Mucosa of descending colon (tissue), 3 donors: Measurements from ENCODE around the gene OR4C5. TPM values are rescaled to one million over a fixed set of nuclear protein-coding genes. Genes with fewer than 3 reads are reported as not detected.
"Not testable (repeated sequence)": the region's sequence is repeated elsewhere in the genome, so short reads cannot be mapped to it uniquely, and the experiment has no call there.

ENCODE experiments used
- ATAC-seq: fragments of 200-7000 bp; cut with Tn5 transposase; one replicate; pipeline ENCODE4 v1.9.1; 2020; ENCODE audit warnings: mild to moderate bottlenecking, moderate library complexity
- DNase-seq, 3 donors: peaks; one replicate each; pipeline ENCODE4 v3.0.0-alpha.2; 2020
- H3K36me3 ChIP-seq: fragments of 200-600 bp; one replicate; pipeline ENCODE4 v1.8.0; 2021; ENCODE audit warnings: low read depth, mild to moderate bottlenecking
- H3K4me1 ChIP-seq: fragments of 200-600 bp; one replicate; pipeline ENCODE4 v1.8.0; 2021; ENCODE audit warnings: low read depth, mild to moderate bottlenecking
- H3K4me3 ChIP-seq: fragments of 200-600 bp; one replicate; pipeline ENCODE4 v1.8.0; 2021; ENCODE audit warnings: mild to moderate bottlenecking
- H3K9me3 ChIP-seq: fragments of 200-600 bp; one replicate; pipeline ENCODE4 v1.8.0; 2021; ENCODE audit warnings: mild to moderate bottlenecking
- CTCF ChIP-seq: fragments of 200-600 bp; IDR thresholded peaks from one replicate; pipeline ENCODE4 v1.8.0; 2022; ENCODE audit warnings: antibody characterized with exemption, mild to moderate bottlenecking
- intact Hi-C, 2 donors: fragments of 100-400 bp; cut with DNase I in 1 of 2; cut with micrococcal nuclease in 1 of 2; formaldehyde crosslinking; loops; one replicate each; pipeline versions ENCODE4 v1.11.0 to v1.11.1; 2022; cut with DNase I, micrococcal nuclease
- total RNA-seq, 3 donors: library from RNA; stranded (reverse); fragmentation: NEBNext Ultra II Directional in 2 of 3; extraction: Animal tissue kit (Norgen Biotek cat#: 25700) in 2 of 3; gene quantifications; one replicate each; pipeline versions ENCODE4 v1.2.1 to v1.2.4, GENCODE V29; 2021 to 2023
- donor health status: DM: no; HTN: no; CAD: no; lungs with moderate emphysema.
- donor health status: DM: no; HTN: no; CAD: no.
- donor health status: DM: no; HTN: yes; CAD: no.

OR4C5 gene
- total RNA-seq, 3 donors from 2014 or later: not detected

- H3K4me3 ChIP-seq: no peak overlapping the region
- intact Hi-C loops: no loop called here
- no peak for TF ChIP-seq CTCF
Observed at GRCh38 chr11:48341466-48341865, 24.8 kb downstream of the OR4C5 start.

DNA sequence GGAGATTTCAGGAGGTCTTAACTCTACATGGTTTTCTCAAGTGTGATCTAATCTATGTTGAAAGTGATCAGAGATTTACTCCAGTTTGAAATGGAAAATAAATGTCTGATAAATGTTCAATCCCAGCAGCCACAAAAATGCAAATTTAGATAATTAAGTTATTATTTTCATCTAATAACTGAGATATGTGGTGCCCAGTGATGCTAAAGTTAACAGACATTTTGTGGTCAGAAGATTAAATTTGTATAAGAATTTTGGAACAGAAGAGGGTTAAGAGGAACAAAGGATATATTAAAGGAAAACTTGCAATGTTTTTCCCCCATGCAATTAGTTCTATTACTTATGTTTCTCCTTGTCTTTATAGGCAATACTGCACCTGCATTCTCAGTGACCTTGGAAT is 41.6 kb downstream of the OR4C5 start, which contains the start of gene OR4C3:
OR4C3 (plus strand) TSS at position 301 of the 400 bp plus-strand sequence. CDS start 102 bp downstream, outside the sequence.
- ATAC-seq, H3K4me3 ChIP-seq, H3K36me3 ChIP-seq, intact Hi-C loops, DNase-seq, H3K4me1 ChIP-seq, H3K9me3 ChIP-seq: not testable (repeated sequence)

More at GRCh38 chr11:48341466-48341865, 24.8 kb downstream of the OR4C5 start:
- ATAC-seq: no peak
- H3K4me1 ChIP-seq: no peaks in the 10 kb centered on the region
- no peak for DNase-seq
- no peaks in the 10 kb centered on the region for H3K36me3 ChIP-seq
- H3K9me3 ChIP-seq: peaks cover 15% of the 10 kb centered on the region

DNA sequence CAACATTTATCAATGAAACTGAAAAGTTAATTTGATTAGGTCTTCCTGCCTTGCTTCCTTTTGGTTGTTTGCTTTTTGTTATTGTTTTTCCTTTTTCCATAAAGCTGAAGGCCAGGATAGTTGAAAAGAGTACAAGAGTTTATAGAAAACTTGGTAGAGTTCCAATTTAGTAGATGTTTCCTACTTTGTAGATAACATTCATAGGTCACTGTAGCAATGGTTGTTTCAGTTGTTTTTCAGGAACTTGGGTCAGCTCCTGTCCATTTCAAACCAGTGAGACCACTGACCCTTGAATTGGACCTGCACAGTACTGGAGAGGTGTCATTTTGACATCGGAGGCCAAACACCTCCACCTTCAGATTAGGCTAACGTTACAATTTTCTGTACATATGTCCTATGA is 46.5 kb downstream of the OR4C5 start:
- not testable (repeated sequence) for H3K4me3 ChIP-seq

More for the DNA sequence above, 46.5 kb downstream of the OR4C5 start:
- H3K36me3 ChIP-seq, ATAC-seq, H3K4me1 ChIP-seq, DNase-seq, H3K9me3 ChIP-seq, intact Hi-C loops: not testable (repeated sequence)

Other genes starting within 250 kb of the OR4C5 start
- gene OR4B1, start 149.7 kb downstream of the OR4C5 start, total RNA-seq: not detected
- gene OR4X2, start 121.4 kb downstream of the OR4C5 start, total RNA-seq: not detected
- gene OR4X1, start 102.6 kb downstream of the OR4C5 start, total RNA-seq: not detected
- gene OR4S1, start 60.2 kb downstream of the OR4C5 start, total RNA-seq: not detected
- not detected for gene OR4C3, start 41.5 kb downstream of the OR4C5 start, total RNA-seq
- not detected for gene OR4A47, start 122.3 kb upstream of the OR4C5 start, total RNA-seq